ENCODE measurements around the gene F12.
A peak's percentile ranks its signal among the peaks of the same experiment; 100 is the strongest.

The F12 gene

GRCh38 chr5:177427919-177428573, 18.7 kb upstream of the F12 start:
- TF ChIP-seq MYC (IDR thresholded peaks at IDR 0.05; ENCODE audit: low read depth, low read length) (no peak), POLR2A (IDR thresholded peaks at IDR 0.05; ENCODE audit: extremely low read depth, insufficient read length) (no peak), MAX (IDR thresholded peaks at IDR 0.05; ENCODE audit: low read depth, low read length) (no peak), CTCF (IDR thresholded peaks at IDR 0.05; ENCODE audit: low read depth, low read length) (no peak)
- peak; percentile 75 for DNase-seq (ENCODE audit: low read depth)
- peak overlapping the region; percentile 96 for H3K4me3 ChIP-seq (ENCODE audit: low read depth, low read length)

- peak; percentile 50 for DNase-seq (ENCODE audit: low read depth)
- peak; percentile 49 for TF ChIP-seq MAX (IDR thresholded peaks at IDR 0.05; ENCODE audit: low read depth, low read length)
- peak; percentile 49; the same call in 1 of the 2 replicates for TF ChIP-seq MYC (IDR thresholded peaks at IDR 0.05; ENCODE audit: low read depth, low read length)
- no peak for TF ChIP-seq POLR2A (IDR thresholded peaks at IDR 0.05; ENCODE audit: extremely low read depth, insufficient read length)
- H3K4me3 ChIP-seq (ENCODE audit: low read depth, low read length) = peak overlapping the region; percentile 96
Measured at GRCh38 chr5:177427211-177427822, 18.0 kb upstream of the F12 start.

- TF ChIP-seq CTCF (IDR thresholded peaks at IDR 0.05; ENCODE audit: low read depth, low read length) (no peak), MYC (IDR thresholded peaks at IDR 0.05; ENCODE audit: low read depth, low read length) (no peak), MAX (IDR thresholded peaks at IDR 0.05; ENCODE audit: low read depth, low read length) (no peak), POLR2A (IDR thresholded peaks at IDR 0.05; ENCODE audit: extremely low read depth, insufficient read length) (no peak)
- DNase-seq (ENCODE audit: low read depth) = peak; percentile 72
- H3K4me3 ChIP-seq (ENCODE audit: low read depth, low read length) = peak within 1 kb of the TSS; percentile 96
Measured at GRCh38 chr5:177426566-177427210, 17.3 kb upstream of the F12 start, which contains the start of gene GRK6. Gene GRK6 (plus strand): TSS chr5:177426676. CDS start chr5:177426846, 170 bp downstream.

- H3K4me3 ChIP-seq (ENCODE audit: low read depth, low read length) = peak overlapping the region; percentile 61
- peak; percentile 100 for DNase-seq (ENCODE audit: low read depth)
- TF ChIP-seq CTCF (IDR thresholded peaks at IDR 0.05; ENCODE audit: low read depth, low read length) = no peak
- TF ChIP-seq MYC (IDR thresholded peaks at IDR 0.05; ENCODE audit: low read depth, low read length) = 0 out of 2 replicates have a peak, but pooled peaks have one; percentile 21
- TF ChIP-seq POLR2A (IDR thresholded peaks at IDR 0.05; ENCODE audit: extremely low read depth, insufficient read length) = peak; percentile 58
- TF ChIP-seq MAX (IDR thresholded peaks at IDR 0.05; ENCODE audit: low read depth, low read length) = no peak; the same call in 1 of the 2 replicates
Measured at GRCh38 chr5:177425801-177426565, 16.6 kb upstream of the F12 start.

GRCh38 chr5:177425196-177425800, 15.9 kb upstream of the F12 start:
- DNase-seq (ENCODE audit: low read depth) = no peak
- no peak for TF ChIP-seq MYC (IDR thresholded peaks at IDR 0.05; ENCODE audit: low read depth, low read length)
- no peak for TF ChIP-seq CTCF (IDR thresholded peaks at IDR 0.05; ENCODE audit: low read depth, low read length)
- no peak for TF ChIP-seq MAX (IDR thresholded peaks at IDR 0.05; ENCODE audit: low read depth, low read length)
- no peak for TF ChIP-seq POLR2A (IDR thresholded peaks at IDR 0.05; ENCODE audit: extremely low read depth, insufficient read length)
- H3K4me3 ChIP-seq (ENCODE audit: low read depth, low read length) = peak overlapping the region; percentile 61

All from NB4 (cell line).